Measurements from ENCODE around the gene TMEM81. TPM values are rescaled to one million over a fixed set of nuclear protein-coding genes. Genes with fewer than 3 reads are reported as not detected.

TMEM81 gene
- total RNA-seq = 0.78 and 1.9 TPM in 2 replicates

GRCh38 chr1:205084360-205084759 lies at the start of gene TMEM81:
TSS of gene TMEM81 (minus strand) at chr1:205084460. CDS start at chr1:205084320, 140 bp downstream.

GRCh38 chr1:205121660-205122488 lies 37.6 kb upstream of the TMEM81 start, which contains the start of gene RBBP5:
TSS of gene RBBP5 (minus strand) at chr1:205121978. CDS start at chr1:205121873, 105 bp downstream.

GRCh38 chr1:205042911-205043806 lies 41.1 kb downstream of the TMEM81 start, which contains the start of gene CNTN2:
TSS of gene CNTN2 (plus strand) at chr1:205043212. CDS start at chr1:205053186, 9,974 bp downstream.

Other genes with a start within 250 kb of the TMEM81 start
- 4.0 and 5.4 TPM in 2 replicates for gene NFASC, start 213.6 kb downstream of the TMEM81 start, total RNA-seq
- gene CNTN2, start 41.2 kb downstream of the TMEM81 start, total RNA-seq = 0.07 TPM in 1 of 2 replicates, not detected in the other
- 7.6 and 10.2 TPM in 2 replicates for gene RBBP5, start 37.5 kb upstream of the TMEM81 start, total RNA-seq
- 7.2 and 8.9 TPM in 2 replicates for gene DSTYK, start 127.2 kb upstream of the TMEM81 start, total RNA-seq
- 4.3 and 4.7 TPM in 2 replicates for gene TMCC2, start 143.5 kb upstream of the TMEM81 start, total RNA-seq
- gene NUAK2, start 237.3 kb upstream of the TMEM81 start, total RNA-seq = 14.3 and 18.8 TPM in 2 replicates

Measured in airway epithelial cell (primary cell).